Activated CD4-positive, alpha-beta T cell treated with anti-CD3 and anti-CD28 coated beads, Interleukin-2, amount 50 U/mL, for 4 hours (primary cell): ENCODE results near the gene GIPR.
"Not testable (repeated sequence)": the region's sequence is repeated elsewhere in the genome, so short reads cannot be mapped to it uniquely, and the experiment has no call there.

ENCODE experiments used
- DNase-seq, 2 experiments: peaks; one replicate each; pipeline ENCODE4 v3.0.0-alpha.2; 2020

GIPR gene

GRCh38 chr19:45646345-45646698 is 21.7 kb upstream of the GIPR start:
- no peak for DNase-seq

- DNase-seq: no peak
Measured at GRCh38 chr19:45650722-45651121, 17.3 kb upstream of the GIPR start.

GRCh38 chr19:45653634-45654033 is 14.4 kb upstream of the GIPR start:
- no peak for DNase-seq

GRCh38 chr19:45655073-45655472 is 12.9 kb upstream of the GIPR start:
- no peak for DNase-seq

DNA sequence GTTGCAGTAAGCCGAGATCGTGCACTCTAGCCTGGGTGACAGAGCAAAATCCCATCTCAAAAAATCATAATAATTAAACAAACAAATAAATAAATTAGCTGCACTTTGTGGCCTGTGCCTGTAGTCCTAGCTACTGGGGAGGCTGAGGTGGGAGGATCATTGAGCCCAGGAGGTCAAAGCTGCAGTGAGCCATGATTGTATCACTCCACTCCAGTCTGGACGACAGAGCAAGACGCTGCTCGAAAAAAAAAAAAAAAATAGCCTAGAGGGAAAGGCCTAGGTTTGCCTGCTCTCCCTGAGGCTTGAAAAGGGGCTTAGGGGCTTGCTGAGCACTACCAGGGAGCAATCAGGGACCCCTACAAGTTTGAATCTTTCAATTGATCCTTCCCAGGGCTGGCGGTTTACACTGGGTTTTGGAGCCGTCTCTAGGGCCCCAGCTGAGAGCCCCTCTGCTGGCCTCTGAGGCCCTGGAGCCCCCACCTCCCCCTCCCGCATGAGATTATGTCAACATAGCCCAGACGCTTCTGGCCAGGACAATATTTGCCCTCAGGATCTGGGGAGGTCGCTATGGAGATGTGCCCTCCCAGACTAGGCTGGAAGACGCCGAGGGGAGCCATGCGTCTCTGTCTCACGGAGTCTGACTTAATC is 10.4 kb upstream of the GIPR start:
- DNase-seq: no peak

DNA sequence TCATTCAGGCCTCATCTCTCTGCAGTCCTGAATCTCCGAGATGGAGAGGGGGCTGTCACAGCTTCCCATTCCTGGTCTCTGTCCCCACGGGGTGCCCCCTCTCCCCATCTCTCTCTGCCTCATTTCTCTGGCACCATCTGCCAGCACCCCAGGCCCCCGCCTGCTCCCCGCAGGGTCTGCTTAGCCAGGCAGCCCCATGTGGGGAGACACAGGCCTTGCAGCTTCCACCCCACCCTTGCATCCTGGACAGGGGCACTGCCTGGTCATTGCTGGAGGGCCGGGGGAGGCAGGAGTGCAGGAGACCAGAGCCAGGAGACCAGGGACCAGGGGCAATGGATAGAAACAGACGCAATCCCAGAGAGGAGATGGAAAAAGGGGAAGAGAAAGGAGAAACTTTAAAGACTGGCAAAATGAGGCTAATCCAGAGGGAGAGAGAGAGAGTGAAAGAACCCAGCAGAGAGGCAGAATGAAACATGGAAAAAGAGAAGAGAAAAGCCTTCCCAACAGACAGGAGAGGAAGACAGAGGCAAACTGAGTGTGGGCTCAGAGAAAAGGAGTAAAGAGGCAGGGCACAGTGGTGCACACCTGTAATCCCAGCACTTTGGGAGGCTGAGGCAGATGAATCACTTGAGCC is 8.8 kb upstream of the GIPR start:
- no peak for DNase-seq

GRCh38 chr19:45660636-45661035 is 7.4 kb upstream of the GIPR start:
- no peak for DNase-seq

DNA sequence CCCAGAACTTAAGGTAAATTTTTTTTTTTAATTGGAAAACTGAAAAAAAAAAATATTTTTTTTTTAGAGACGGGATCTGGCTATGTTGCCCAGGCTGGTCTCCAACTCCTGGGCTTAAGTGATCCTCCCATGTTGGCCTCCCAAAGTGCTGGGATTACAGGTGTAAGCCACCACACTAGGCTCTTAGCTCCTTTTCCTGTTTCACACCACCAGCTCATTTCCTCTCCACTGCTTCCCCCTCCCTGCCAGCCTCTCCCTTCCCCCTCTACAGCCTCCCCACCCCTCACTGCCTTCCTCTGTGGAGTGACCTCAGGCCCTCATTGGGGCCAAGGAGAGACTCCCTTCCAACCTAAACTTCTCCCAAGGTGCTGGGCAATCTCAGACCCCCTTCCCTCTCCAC is 4.2 kb upstream of the GIPR start:
- no peak for DNase-seq

DNA sequence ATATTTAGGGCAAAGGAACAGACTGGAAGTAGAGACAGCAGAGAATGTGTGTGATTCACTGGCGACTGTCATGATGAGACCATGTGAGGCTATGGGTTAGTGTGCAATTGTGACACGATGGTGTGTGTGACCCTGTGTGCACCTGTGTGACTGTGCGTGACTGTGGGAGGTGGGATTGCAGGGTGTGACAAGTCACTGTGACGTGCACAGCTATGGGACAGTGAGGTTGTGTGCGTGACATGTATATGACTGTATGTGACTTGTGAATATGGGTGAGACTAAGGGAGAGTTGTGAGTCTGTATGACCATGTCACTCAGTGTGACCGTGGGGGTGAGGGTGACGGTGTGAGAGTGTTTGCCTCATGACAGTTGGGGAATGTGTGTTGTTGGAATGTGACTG is 3.4 kb upstream of the GIPR start:
- no peak for DNase-seq

DNA sequence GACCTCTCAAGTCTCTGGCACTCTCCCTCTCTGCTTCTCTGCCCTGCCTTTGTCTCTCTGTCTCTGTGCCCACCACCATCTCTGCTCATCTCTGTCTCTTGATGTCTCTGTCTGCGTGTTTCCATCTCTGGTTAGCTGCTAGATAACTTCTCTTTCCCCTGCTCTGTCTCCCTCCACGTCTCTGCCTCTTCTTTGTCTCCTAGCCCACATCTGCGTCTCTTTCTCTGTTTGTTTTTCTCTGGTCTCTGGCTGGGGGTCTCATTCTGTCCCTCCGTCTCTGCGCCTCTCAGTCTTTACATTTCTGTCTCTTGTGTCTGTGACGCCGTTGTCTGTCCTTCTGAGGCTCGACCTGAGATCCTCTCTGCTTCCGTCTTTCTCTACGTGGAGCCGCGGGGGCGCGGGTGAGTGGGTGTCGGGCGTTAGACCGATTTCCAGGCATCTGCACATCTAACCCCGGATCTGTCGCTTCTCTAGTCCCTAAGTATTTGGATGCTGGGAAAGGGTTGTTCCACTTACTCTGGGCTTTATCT is 386 bp downstream of the GIPR start:
- peak; percentile 40 to 46 for DNase-seq

DNA sequence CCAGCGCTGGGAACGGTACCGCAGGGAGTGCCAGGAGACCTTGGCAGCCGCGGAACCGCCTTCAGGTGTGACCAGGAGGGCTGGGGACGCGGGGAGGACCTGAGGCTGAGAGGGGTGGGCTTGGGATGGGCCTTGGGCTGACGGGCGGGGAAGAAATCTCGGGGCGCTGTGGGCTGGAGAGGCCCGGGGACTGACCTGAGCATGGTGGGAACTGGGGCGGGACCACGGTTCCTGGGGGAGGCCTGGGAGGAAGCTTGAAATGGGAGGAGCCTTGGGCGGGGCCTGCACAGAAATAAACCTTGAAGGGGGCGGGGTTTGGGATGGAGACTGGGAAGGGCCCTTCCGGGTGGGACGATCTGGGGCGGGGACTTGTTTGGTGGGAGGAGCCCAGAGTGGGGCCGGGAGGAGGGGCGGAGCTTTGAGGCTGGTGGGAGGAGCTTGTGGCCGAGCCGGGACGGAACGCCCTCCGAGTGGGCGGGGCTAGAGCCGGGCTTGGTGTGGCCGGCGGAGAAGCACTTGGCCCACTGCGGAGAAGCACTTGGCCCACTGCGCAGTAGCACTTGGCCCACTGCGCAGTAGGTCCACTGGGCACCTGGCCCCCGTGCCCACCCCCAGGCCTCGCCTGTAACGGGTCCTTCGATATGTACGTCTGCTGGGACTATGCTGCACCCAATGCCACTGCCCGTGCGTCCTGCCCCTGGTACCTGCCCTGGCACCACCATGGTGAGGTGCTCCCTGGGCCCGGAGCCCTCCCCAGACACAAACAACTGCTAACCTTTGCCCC is 2.8 kb downstream of the GIPR start:
- DNase-seq: peak in 1 of 2 experiments; percentile 17

DNA sequence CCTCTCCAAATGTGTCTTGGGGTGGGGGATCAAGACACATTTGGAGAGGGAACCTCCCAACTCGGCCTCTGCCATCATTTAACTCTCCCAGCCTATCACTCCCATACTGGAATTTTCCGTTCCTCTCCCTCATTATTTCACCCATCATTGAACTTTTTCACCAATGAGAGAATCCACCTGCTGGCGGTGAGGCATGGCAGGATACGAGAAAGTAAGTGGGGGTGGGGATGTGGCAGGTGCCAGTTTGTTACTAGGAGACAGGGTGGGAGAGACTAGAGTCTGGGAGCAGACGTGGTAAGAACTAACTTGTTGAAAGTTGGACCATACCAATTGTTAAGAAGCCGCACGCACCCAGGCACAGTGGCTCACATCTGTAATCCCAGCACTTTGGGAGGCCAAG is 6.9 kb downstream of the GIPR start:
- DNase-seq: no peak

DNA sequence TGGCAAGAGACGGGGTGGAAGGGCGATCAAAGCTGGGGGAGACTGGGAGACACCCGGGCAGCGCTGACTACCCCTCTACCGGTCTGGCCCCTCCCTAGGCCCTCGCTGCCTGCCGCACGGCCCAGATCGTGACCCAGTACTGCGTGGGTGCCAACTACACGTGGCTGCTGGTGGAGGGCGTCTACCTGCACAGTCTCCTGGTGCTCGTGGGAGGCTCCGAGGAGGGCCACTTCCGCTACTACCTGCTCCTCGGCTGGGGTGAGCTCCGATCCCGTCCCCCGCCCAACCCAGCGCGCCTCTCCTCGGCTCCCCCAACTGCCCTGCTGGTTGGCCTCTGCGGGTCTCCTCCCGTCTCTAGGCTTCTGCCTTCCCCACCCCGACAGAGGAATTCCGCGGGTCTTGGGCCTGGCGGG is 8.8 kb downstream of the GIPR start:
- DNase-seq: peak; percentile 71 to 76

DNA sequence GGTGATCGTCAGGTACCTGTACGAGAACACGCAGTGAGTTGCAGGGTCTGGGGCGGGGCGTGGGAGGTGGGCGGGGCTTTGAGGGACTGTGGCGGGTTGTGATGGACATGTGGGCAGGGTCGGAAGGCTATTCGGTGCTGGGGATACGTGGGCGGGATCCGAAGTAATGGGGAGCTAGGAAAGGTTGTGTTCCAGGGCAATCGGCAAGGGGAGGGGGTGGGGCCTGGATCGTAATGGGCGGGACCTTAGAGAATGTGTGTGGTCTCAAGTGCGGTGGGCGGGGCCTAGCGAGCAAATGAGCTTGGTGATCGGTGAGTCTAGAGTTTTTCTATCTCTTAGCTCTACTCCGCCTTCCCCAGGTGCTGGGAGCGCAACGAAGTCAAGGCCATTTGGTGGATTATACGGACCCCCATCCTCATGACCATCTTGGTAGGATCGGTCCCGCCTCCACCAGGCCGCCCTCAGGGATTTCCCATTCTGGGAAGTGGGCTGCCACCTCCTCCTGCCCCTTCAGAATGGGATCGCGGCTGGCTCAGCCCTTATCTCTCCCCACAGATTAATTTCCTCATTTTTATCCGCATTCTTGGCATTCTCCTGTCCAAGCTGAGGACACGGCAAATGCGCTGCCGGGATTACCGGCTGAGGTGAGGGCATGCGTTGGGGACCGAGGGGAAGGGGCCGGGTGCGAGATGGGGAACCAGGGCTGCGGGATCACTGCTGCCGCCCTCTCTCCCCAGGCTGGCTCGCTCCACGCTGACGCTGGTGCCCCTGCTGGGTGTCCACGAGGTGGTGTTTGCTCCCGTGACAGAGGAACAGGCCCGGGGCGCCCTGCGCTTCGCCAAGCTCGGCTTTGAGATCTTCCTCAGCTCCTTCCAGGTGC is 9.6 kb downstream of the GIPR start:
- DNase-seq: peak; percentile 86

DNA sequence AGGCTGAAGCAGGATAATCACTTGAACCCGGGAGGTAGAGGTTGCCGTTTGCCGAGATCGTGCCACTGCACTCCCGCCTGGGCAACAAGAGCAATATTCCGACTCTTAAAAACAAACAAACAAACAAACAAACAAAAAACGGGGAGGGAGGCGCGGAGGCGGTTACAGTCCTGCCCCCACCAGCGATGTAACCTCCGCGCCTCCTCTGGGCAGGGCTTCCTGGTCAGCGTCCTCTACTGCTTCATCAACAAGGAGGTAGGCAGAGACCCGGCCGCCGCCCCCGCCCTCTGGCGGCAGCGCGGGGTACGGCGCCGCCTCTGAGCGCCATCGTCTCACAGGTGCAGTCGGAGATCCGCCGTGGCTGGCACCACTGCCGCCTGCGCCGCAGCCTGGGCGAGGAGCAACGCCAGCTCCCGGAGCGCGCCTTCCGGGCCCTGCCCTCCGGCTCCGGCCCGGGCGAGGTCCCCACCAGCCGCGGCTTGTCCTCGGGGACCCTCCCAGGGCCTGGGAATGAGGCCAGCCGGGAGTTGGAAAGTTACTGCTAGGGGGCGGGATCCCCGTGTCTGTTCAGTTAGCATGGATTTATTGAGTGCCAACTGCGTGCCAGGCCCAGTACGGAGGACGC is 13.5 kb downstream of the GIPR start:
- DNase-seq: peak; percentile 76 to 79

- DNase-seq: no peak
Measured at GRCh38 chr19:45682117-45682516, 14.1 kb downstream of the GIPR start.

GRCh38 chr19:45682908-45683307 is 14.9 kb downstream of the GIPR start:
- DNase-seq: no peak

DNA sequence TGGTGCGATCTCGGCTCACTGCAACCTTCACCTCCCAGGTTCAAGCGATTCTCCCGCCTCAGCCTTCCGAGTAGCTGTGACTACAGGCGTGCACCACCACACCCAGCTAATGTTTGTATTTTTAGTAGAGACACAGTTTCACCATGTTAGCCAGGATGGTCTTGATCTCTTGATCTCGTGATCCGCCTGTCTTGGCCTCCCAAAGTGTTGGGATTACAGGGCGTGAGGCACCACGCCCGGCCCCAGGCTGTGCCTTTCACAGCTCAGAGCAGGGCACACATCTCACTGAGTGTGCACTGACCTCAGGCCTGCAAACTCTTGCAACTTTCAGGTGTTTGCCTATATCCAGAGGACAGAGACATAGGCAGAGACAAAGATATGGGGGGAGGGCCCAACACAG is 17.0 kb downstream of the GIPR start:
- not testable (repeated sequence) for DNase-seq

DNA sequence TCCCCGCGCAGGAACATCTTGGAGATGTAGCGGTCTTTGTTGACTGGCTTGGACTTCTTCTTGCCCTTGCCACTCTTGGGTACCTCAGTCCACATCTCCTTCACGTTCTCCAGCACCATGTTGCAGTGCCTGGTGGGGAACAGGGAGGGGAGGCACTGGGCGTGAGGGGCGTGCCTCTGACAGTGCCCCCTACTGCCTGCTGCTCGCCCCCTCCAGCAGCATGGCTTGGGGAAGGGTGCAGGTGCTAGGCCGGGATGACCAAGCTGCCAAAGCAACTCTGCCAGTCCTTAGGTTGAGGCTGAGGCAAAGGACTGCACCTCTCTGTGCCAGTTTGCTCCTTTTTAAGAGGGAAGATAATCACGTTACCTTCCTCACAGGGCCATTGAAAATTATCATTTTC is 19.6 kb downstream of the GIPR start:
- no peak for DNase-seq

GRCh38 chr19:45691516-45692186 is 23.6 kb downstream of the GIPR start, which contains the start of gene SNRPD2:
Gene SNRPD2, minus strand, starts transcription at chr19:45691953. Its CDS starts 65 bp downstream, at chr19:45691888.
- peak; percentile 86 to 87 for DNase-seq
